Activated naive CD4-positive, alpha-beta T cell treated with anti-CD3 and anti-CD28 coated beads, Interleukin-2, amount 50 U/mL, for 24 hours (primary cell): ENCODE measurements around the gene NR6A1.

Experiments
- H3K27ac Mint-ChIP-seq: one replicate; pipeline ENCODE4 v1.8.0; 2021; ENCODE audit warnings: mild to moderate bottlenecking, mixed read lengths
- H3K27me3 Mint-ChIP-seq: one replicate; pipeline ENCODE4 v1.8.0; 2021; ENCODE audit warnings: mixed read lengths
- H3K36me3 Mint-ChIP-seq: one replicate; pipeline ENCODE4 v1.8.0; 2021; ENCODE audit warnings: mixed read lengths
- H3K4me1 Mint-ChIP-seq: one replicate; pipeline ENCODE4 v1.8.0; 2021; ENCODE audit warnings: mixed read lengths
- H3K4me3 Mint-ChIP-seq: one replicate; pipeline ENCODE4 v1.8.0; 2021; ENCODE audit warnings: mild to moderate bottlenecking, mixed read lengths
- H3K9me3 Mint-ChIP-seq: one replicate; pipeline ENCODE4 v1.8.0; 2021; ENCODE audit warnings: mixed read lengths

Gene NR6A1

DNA sequence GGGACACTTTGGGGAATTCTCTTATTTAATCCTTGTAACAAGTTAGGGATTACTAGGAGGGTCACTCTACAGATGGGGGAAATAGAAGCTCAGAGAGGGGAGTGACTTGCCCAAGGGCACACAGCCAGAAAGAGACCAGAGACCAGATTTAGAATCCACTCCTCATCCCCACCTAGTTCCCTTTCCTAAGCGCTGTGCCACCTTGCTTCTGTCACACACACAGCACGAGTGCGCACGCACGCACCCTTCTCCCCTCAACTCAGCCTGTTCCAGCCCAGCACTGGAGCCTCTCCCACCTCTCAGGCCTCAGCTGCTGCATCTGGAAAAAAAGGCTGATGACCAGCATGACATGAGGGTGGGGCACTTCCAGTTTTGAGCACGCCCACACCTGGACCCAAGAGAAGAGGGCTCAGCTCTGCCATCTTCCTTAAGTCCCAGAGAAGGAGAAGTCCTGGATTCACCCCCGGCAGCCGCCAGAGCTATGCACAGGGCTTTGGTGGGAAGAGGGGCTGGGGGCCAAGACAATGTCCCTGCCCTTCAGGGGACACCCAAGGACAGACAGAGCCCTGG is 282.4 kb downstream of the NR6A1 start:
- Mint-ChIP-seq H3K36me3 (no peaks in the 10 kb centered on the region), H3K4me1 (no peaks in the 10 kb centered on the region), H3K4me3 (no peak overlapping the region), H3K9me3 (no peaks in the 10 kb centered on the region), H3K27me3 (no peaks in the 10 kb centered on the region), H3K27ac (no peak overlapping the region)

DNA sequence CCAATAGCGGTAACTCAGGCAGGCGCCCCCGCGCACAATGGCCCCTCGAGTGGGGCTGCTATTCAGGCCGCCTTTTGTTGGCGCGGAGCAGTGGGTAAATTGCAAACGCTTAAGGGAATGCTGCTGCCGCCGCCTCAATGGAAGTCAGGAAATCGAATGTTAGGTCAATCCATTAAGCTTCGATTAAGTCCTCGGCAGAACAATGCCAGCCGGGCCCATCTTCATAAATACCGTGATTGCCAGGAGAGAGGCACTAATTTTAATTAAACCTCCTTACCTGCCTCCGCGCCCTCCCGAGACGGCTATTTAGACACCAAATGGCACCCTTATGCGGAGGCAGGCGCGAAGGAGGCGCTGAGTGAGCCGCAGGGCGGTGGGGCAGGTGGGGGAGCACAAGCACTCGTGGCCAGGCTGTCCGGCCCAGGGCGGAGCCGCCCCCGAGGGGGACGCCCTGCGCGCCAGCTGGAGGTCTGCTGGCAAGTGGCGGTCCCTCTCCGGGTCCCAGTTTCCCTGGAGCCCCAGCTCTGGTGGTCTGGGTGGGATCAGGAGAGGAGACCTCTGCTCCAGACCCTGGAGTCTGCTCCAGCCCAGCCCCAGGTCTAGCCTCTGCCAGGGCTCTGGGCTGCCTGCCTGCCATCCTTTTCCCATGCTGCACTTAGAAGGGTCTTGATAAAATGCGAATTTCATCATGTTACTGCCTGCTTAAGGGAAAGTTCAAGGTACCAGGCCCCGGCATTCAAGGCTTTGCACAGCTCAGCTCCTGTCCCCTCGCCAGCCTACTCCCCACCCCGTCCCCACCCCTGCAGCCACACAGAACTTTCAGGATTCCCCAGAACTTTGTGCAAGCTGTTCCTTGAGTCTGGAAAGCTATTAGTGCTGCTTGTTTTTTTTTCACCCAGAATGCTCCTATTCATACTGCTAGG is 283.6 kb downstream of the NR6A1 start:
- H3K4me1 Mint-ChIP-seq = no peaks in the 10 kb centered on the region
- H3K27ac Mint-ChIP-seq = no peak overlapping the region
- no peaks in the 10 kb centered on the region for H3K36me3 Mint-ChIP-seq
- H3K4me3 Mint-ChIP-seq = no peak overlapping the region
- H3K27me3 Mint-ChIP-seq = no peaks in the 10 kb centered on the region
- no peaks in the 10 kb centered on the region for H3K9me3 Mint-ChIP-seq

DNA sequence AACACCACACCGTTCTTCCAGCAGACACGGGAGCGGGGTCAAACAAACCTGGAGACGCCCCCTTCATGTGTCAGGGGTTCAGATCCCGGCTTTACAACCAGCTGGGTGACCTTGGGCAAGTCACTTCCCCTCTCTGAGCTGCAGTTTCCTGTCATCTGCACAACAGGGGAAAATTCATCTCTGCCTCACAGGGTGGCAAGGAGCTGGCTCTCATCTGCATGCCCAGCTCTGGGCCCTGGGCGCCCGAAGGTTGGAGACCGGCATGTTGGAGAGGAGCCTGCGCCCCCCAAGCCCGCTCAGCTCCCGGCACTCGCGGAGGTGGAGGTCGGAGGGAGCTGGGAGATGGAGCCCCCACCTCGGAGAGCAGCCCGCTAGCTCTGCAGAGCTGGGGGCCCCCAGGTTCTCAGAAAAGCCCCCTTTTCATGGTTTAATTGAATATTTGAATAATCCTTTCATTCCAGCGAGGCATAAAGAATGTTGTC is 284.3 kb downstream of the NR6A1 start:
- Mint-ChIP-seq H3K9me3 (no peaks in the 10 kb centered on the region), H3K36me3 (no peaks in the 10 kb centered on the region), H3K4me3 (no peak overlapping the region), H3K27me3 (no peaks in the 10 kb centered on the region), H3K27ac (no peak overlapping the region), H3K4me1 (no peaks in the 10 kb centered on the region)

DNA sequence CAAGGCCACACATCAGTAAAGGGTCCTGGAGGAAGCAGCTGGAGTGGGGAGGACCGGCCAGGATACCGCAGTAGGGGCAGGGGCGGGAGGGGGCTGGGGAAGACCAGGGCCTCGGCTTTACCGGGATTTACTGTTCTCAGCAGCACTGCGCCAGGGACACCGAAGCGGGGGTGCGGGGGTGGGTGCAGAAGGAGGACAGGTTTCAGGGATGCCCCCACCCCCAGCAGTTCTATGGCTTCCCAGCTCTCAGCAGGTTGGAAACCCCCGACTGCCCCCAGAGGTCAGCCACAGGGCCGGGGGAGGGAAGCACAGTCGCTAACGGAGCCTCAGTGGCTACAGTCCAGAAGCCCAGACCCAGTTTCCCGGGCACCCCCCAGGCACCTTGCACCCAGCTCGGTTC is 285.2 kb downstream of the NR6A1 start:
- Mint-ChIP-seq H3K27me3 (no peaks in the 10 kb centered on the region), H3K27ac (no peak overlapping the region), H3K9me3 (no peaks in the 10 kb centered on the region), H3K4me3 (no peak overlapping the region), H3K4me1 (no peaks in the 10 kb centered on the region), H3K36me3 (no peaks in the 10 kb centered on the region)

DNA sequence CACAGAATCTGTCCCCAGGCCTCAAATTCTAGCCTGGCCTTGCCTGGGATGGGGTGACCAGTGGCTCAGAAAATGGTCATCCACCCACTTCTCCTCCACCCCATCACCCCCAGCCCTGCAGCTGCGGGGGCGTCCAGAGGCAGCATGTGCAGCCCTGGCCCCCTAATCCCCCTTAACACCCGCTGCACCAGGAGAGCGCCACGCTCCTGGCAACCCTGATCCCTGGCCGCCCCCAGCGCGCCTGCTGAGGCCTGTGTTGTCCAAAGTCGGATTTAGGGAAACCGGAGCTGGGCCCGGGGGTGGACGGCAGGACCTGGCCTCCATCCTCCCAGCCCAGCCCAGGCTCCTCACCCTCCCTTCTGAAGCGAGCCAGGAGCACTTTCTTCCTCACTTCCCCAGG is 285.9 kb downstream of the NR6A1 start:
- no peaks in the 10 kb centered on the region for H3K36me3 Mint-ChIP-seq
- H3K4me1 Mint-ChIP-seq = no peaks in the 10 kb centered on the region
- no peak overlapping the region for H3K27ac Mint-ChIP-seq
- no peaks in the 10 kb centered on the region for H3K27me3 Mint-ChIP-seq
- no peaks in the 10 kb centered on the region for H3K9me3 Mint-ChIP-seq
- no peak overlapping the region for H3K4me3 Mint-ChIP-seq

DNA sequence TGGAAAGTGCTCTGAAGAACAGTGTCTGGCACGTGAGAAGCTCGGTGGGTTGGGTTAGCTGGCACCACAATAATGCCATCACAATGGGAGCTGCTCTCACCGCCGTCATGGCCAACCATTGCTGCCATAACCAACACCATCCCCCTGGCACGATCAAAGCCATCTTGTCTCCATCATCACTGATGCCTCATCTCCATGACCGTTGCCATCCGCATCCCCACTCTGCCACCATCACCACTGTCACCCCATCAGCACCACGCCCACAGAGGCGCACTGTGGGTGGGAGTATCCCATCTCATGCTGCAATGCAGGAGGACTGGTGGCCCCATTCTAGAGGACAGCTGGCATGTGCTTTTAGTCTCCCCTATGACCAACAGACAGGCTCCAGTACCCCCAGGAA is 287.6 kb downstream of the NR6A1 start:
- no peaks in the 10 kb centered on the region for H3K4me1 Mint-ChIP-seq
- H3K27ac Mint-ChIP-seq = no peak overlapping the region
- H3K36me3 Mint-ChIP-seq = no peaks in the 10 kb centered on the region
- H3K27me3 Mint-ChIP-seq = no peaks in the 10 kb centered on the region
- no peaks in the 10 kb centered on the region for H3K9me3 Mint-ChIP-seq
- H3K4me3 Mint-ChIP-seq = no peak overlapping the region

DNA sequence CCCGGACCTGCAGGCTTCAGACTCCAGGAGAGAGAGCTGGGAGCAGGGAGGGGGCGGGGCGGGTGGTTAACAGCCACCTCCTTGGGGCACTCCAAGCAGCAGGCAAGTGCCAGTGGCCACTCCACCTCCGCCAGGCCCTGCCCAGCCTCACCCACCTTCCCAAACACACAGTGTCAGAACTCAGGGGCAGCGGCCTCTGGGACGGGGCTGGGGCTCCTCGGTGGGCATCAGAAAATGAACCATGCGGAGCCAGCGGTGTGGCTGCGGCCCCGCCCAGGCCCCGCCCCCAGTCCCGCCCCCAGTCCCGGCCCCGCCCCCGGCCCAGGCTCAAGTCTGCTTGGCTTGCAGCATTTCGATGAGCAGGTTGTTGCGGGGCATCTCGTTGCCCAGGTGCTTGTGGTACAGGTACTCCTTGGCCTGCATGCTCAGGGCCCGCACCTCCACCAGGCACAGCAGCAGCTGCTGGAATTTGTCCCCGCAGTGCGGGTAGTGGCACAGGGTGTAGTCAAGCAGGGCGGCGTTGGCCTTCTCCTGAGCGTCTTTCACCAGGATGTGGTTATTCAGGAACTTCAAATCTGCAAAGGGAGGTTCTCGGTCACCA is 288.6 kb downstream of the NR6A1 start:
- Mint-ChIP-seq H3K4me3 (no peak overlapping the region), H3K36me3 (no peaks in the 10 kb centered on the region), H3K27me3 (peaks cover 2% of the 10 kb centered on the region), H3K9me3 (no peaks in the 10 kb centered on the region), H3K27ac (no peak overlapping the region), H3K4me1 (no peaks in the 10 kb centered on the region)

DNA sequence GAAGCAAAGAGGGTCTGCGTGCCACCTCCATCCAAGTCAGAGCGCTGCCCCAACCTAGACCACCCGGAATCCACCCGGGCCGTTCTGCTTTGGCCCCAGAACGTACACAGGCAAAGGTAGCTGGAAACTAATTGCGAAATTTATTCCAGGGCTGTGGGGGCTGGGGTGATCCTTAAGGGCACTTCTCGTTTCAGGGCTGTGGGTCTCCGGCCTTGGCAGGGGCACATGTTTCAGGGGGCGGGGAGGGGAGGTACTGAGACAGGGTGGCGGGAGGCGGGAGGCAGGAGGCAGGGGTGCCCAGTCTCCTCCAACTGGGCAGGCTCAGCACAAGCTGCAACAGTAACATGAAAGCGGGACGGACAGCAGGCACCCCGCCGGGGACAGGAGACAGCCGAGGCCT is 290.0 kb downstream of the NR6A1 start:
- Mint-ChIP-seq H3K27ac (no peak overlapping the region), H3K4me1 (no peaks in the 10 kb centered on the region), H3K9me3 (no peaks in the 10 kb centered on the region), H3K27me3 (peaks cover 5% of the 10 kb centered on the region), H3K4me3 (no peak overlapping the region), H3K36me3 (no peaks in the 10 kb centered on the region)

DNA sequence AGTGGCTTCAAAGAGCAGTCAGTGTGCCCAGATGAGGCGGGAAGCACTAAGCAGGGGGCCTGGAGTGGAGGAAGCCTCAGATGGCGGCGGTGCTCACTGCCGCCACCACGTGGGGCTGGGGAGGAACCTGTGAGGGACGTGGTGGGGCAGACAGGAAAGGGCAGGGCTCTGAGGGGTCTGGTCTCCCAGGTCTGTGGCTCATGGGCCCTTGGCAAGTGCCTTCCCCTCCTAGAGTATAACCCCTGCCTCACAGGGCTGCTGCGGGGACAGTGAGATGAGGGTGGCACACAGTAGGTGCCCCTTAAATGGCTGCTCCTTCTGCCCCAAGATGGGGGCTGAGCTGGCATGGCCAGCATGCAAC is 290.5 kb downstream of the NR6A1 start:
- Mint-ChIP-seq H3K36me3 (no peaks in the 10 kb centered on the region), H3K4me3 (no peak overlapping the region), H3K9me3 (no peaks in the 10 kb centered on the region), H3K27me3 (peaks cover 5% of the 10 kb centered on the region), H3K27ac (no peak overlapping the region), H3K4me1 (no peaks in the 10 kb centered on the region)

DNA sequence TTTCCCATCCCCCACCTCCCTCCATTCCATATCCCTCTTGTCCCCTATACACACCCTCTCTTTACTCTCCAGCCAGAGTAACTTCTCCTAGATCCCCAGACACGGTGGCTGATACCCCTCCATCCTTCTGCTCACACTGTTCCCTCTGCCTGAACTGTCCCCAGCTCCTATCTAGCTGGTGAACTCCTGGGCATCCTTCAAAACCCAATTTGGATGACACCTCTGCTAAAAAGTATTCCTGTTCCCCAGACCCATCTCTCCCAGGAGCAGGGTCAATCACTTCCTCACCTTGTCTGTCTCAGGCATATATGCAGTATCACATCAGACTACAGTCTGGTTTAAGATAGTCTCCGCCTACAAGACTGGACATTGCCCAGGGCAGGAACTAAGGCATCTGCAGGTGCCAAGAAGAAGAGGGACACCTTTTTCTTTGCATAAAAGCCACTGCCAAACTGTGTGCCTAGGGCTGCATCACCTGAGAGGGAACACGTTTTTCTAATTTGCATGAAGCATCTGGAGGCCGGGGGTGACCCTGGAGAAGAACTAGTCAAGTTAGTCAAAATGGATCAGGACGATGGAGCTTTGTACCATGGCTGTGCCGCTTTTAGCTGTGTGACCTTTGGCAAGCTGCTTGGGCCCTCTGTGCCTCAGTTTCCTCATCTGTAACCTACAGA is 291.0 kb downstream of the NR6A1 start:
- no peaks in the 10 kb centered on the region for H3K4me1 Mint-ChIP-seq
- H3K4me3 Mint-ChIP-seq = no peak overlapping the region
- peaks cover 5% of the 10 kb centered on the region for H3K27me3 Mint-ChIP-seq
- H3K9me3 Mint-ChIP-seq = no peaks in the 10 kb centered on the region
- no peaks in the 10 kb centered on the region for H3K36me3 Mint-ChIP-seq
- no peak overlapping the region for H3K27ac Mint-ChIP-seq

DNA sequence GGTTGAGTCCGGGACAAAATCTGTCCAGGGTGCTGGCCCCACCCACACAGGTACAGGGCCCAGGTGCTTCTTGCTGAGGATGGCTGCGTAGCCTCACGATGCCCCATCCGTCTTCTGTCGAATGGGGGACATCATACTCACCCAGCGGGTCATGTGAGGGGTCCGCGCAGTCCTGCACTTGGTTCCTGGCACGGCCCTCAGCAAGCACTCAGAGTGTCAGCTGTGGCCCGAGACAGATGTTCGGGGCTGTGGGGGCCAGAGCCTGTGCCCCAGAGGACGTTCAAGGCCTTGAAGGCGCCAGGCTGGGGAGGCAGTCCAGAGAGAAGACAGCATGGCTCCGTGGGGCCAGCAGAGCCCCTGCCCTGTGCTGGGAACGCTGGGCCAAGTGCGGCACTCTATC is 291.7 kb downstream of the NR6A1 start:
- no peak overlapping the region for H3K27ac Mint-ChIP-seq
- no peaks in the 10 kb centered on the region for H3K4me1 Mint-ChIP-seq
- no peak overlapping the region for H3K4me3 Mint-ChIP-seq
- H3K36me3 Mint-ChIP-seq = no peaks in the 10 kb centered on the region
- peaks cover 5% of the 10 kb centered on the region for H3K27me3 Mint-ChIP-seq
- H3K9me3 Mint-ChIP-seq = no peaks in the 10 kb centered on the region

DNA sequence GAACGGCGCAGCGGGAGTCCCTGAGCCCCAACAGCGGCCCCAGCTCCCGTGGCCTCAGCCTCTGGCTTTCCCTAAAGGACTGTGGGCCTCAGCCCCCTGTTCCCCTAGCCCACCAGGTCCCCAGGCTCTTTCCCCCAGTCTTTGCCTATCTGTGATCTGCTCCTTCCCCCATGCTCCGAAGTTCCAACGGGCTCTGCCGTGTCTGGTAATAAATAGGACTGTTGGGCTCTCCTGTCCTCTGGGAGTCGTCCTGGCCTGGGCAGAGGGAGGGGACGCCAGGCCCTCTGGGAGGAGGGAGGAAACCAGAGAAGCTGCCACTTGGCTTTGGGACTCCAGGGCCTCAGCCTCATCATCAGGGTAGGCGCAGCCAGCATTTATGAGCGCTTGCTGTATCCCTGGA is 292.8 kb downstream of the NR6A1 start:
- peaks cover 7% of the 10 kb centered on the region for H3K27me3 Mint-ChIP-seq
- H3K4me3 Mint-ChIP-seq = no peak overlapping the region
- H3K9me3 Mint-ChIP-seq = no peaks in the 10 kb centered on the region
- H3K36me3 Mint-ChIP-seq = no peaks in the 10 kb centered on the region
- H3K27ac Mint-ChIP-seq = no peak overlapping the region
- H3K4me1 Mint-ChIP-seq = no peaks in the 10 kb centered on the region

DNA sequence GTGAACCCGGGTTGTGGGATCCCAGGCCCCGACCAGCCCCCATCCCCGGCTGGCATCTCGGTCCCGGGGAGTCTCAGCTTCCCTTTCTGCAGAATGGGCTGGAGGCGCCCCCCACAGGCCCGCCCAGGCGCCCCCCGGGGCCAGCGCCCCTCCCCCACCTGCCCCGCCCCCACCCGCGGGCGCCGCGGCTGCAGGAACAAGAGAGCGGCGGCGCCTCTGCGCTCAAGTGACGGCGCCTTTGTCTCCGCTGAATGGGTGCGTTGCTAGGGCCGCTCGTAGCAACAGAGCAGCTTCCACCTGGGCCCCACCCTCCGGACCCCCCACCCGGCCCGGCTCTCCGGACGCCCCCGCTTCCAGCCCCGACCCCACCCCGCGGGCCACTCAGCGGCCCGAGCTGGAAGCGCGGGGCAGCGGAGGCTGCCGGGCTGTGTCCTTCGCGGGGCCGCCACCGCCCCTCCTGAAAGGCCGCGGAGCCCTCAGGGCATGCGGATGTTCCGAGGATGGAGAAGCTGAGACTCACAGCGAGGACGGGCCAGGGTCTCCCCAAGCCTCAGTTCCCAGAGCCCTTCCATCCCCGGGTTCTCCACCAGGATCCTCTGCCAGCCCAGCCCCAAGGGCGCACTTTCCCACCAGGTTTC is 293.3 kb downstream of the NR6A1 start:
- Mint-ChIP-seq H3K9me3 (no peaks in the 10 kb centered on the region), H3K27ac (no peak overlapping the region), H3K36me3 (no peaks in the 10 kb centered on the region), H3K4me3 (no peak overlapping the region), H3K4me1 (no peaks in the 10 kb centered on the region), H3K27me3 (peaks cover 7% of the 10 kb centered on the region)

DNA sequence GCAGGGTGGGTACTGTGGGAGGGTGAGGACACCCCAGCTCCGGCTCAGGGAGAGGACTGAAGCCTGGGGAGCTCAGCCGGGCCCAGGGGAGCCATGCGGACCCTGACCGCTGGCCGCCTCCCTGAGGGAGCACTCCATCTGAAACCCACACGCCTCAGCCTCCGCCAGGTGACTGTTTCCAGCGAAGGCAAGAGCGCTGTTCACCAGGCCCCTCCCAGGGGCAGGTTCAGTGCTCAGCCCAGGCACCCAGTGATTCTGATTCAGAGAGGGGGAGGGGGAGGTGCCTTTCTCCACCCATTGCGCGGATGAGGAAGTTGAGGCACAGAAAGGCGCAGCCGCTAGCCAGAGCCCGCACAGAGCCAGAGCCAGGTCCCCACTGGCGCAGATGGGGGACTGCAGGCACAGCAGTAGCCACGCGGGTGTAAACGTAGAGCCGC is 293.9 kb downstream of the NR6A1 start:
- H3K27me3 Mint-ChIP-seq = peaks cover 7% of the 10 kb centered on the region
- H3K4me3 Mint-ChIP-seq = no peak overlapping the region
- H3K9me3 Mint-ChIP-seq = no peaks in the 10 kb centered on the region
- no peaks in the 10 kb centered on the region for H3K4me1 Mint-ChIP-seq
- H3K27ac Mint-ChIP-seq = no peak overlapping the region
- no peaks in the 10 kb centered on the region for H3K36me3 Mint-ChIP-seq

DNA sequence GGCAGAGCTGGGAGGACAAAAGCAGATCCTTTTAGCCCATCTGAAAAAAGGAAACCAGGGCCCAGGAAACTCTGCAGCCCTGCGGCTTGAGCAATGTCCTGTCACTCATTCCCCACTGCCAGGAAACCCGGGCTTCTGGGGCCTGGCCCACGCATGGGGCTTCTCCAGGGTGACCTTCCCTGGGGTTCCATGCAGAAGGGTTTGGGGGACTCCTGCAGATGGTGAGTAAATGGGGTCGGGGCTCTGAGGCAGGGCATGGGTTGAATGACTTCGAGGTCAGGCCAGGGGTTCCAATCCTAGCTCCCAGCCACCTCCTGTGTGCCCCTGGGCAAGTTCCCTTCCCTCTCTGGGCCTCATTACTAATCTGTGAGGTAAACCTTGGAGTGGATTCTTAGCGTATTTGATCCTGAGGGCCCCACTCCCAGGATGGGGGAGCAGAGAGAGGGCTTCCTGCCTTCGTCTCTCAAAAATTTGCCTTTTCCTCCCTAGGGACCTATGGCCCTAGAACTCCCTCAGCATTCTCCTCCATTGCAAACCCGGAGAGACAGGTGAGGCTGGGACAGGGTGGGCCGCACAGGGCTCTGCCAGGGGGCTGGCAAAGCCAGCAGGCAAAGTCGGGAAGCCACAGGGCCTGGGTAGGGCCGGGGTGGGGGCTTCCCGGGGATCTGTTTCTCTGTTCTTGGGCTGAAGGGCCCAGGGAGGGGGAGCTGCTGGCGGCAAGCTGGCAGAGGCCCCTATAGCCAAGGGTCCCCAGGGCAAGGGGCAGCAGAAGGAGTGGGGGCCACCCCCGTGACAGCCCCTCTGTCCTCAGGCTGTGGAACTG is 295.0 kb downstream of the NR6A1 start:
- H3K9me3 Mint-ChIP-seq = no peaks in the 10 kb centered on the region

More for the DNA sequence above, 295.0 kb downstream of the NR6A1 start:
- Mint-ChIP-seq H3K36me3 (no peaks in the 10 kb centered on the region), H3K4me3 (no peak overlapping the region), H3K27ac (no peak overlapping the region), H3K4me1 (no peaks in the 10 kb centered on the region), H3K27me3 (peaks cover 7% of the 10 kb centered on the region)
